Psoas muscle (tissue), 8 donors: ENCODE data around the gene BMPR1B. TPM values are rescaled to one million over a fixed set of nuclear protein-coding genes. Genes with fewer than 3 reads are reported as not detected.

Experiments
- ATAC-seq, 4 donors: fragments of 200-7000 bp; cut with Tn5 transposase; one replicate each; pipeline ENCODE4 v1.9.1; 2020; ENCODE audit warnings: moderate library complexity in 3 of 4, mild to moderate bottlenecking in 2 of 4
- DNase-seq, 2 donors: peaks; one replicate each; pipeline ENCODE4 v3.0.0-alpha.2; 2020
- H3K27ac ChIP-seq: fragments of 200-600 bp; one replicate; pipeline ENCODE4 v1.8.0; 2022
- H3K27me3 ChIP-seq, 3 donors: fragments of 200-600 bp in 1 of 3; one replicate each; pipeline versions ENCODE4 v1.6.1 to v1.8.0; 2013 to 2022; ENCODE audit warnings: low read length in 2 of 3, mild to moderate bottlenecking in 2 of 3, moderate library complexity in 1 of 3; ENCODE audit not compliant: insufficient read depth in 3 of 3
- H3K36me3 ChIP-seq, 2 donors: fragments of 200-600 bp in 1 of 2; one replicate each; pipeline versions ENCODE4 v1.6.1 to v1.8.0; 2013 to 2022; ENCODE audit warnings: low read depth in 1 of 2, mild to moderate bottlenecking in 1 of 2, moderate library complexity in 1 of 2; ENCODE audit not compliant: insufficient read depth in 1 of 2
- H3K4me1 ChIP-seq: fragments of 200-600 bp; one replicate; pipeline ENCODE4 v1.8.0; 2022
- H3K4me3 ChIP-seq: fragments of 200-600 bp; one replicate; pipeline ENCODE4 v1.8.0; 2022; ENCODE audit warnings: mild to moderate bottlenecking
- H3K9me3 ChIP-seq: fragments of 200-600 bp; one replicate; pipeline ENCODE4 v1.8.0; 2022
- CTCF ChIP-seq: fragments of 200-600 bp; IDR thresholded peaks from one replicate; pipeline ENCODE4 v1.8.0; 2022; ENCODE audit warnings: antibody characterized with exemption
- WGBS, 3 donors: extraction: QIAGEN DNeasy Blood & Tissue Kit; methylation state at CpG; one replicate each; pipeline versions ENCODE4 v1.1.6 to v1.1.7; 2013; 5-methylcytosine and 5-hydroxymethylcytosine counted together
- intact Hi-C, 2 donors: fragments of 100-400 bp; cut with DNase I; formaldehyde crosslinking; loops; one replicate each; pipeline versions ENCODE4 v1.11.0 to v1.14.2; 2022
- polyA plus RNA-seq, 3 donors: library from polyadenylated mRNA; stranded (reverse); fragments of 200-250 nt; gene quantifications; one replicate each; pipeline ENCODE4 v1.2.3, GENCODE V29; 2013
- total RNA-seq, 4 donors: library from RNA; stranded (reverse); fragmentation: NEBNext Ultra II Directional in 2 of 4; extraction: Animal tissue kit (Norgen Biotek cat#: 25700) in 2 of 4; gene quantifications; one replicate each; pipeline versions ENCODE4 v1.2.1 to v1.2.4, GENCODE V29; 2021 to 2023
- donor health status: healthy with polysubstance abuse.
- donor health status: DM: no; HTN: no; CAD: no; lungs with moderate emphysema.
- donor health status: Bipolar disorder and iron deficiency.
- donor health status: healthy.
- donor health status: DM: yes; HTN: yes; CAD: no.
- donor health status: DM: no; HTN: no; CAD: no.
- donor health status: DM: no; HTN: no; CAD: no.
- donor health status: DM: yes; HTN: yes; CAD: no.

BMPR1B gene
- total and polyA plus RNA-seq, 7 donors = 0.26 to 13.0 (median 1.0) TPM

GRCh38 chr4:95204267-95204844 is 446.6 kb downstream of the BMPR1B start:
- intact Hi-C loops = no loop called here
- H3K4me3 ChIP-seq = no peak overlapping the region
- 57 to 65% (median 57%) methylated on average over 8 of the region's 8 CpGs for WGBS, 3 donors
- H3K9me3 ChIP-seq = no peaks in the 10 kb centered on the region
- no peaks in the 10 kb centered on the region for H3K36me3 ChIP-seq
- no peaks in the 10 kb centered on the region for H3K27me3 ChIP-seq
- DNase-seq (no peak), ATAC-seq (no peak)
- TF ChIP-seq CTCF = no peak
- H3K27ac ChIP-seq = no peak overlapping the region
- H3K4me1 ChIP-seq = no peaks in the 10 kb centered on the region

GRCh38 chr4:95204873-95205272 is 447.1 kb downstream of the BMPR1B start:
- no peak for TF ChIP-seq CTCF
- Histone ChIP-seq H3K4me3 (no peak overlapping the region), H3K36me3 (no peaks in the 10 kb centered on the region), H3K4me1 (no peaks in the 10 kb centered on the region), H3K9me3 (no peaks in the 10 kb centered on the region), H3K27ac (no peak overlapping the region), H3K27me3 (no peaks in the 10 kb centered on the region)
- WGBS, 3 donors = 37 to 49% (median 39%) methylated on average over 5 of the region's 5 CpGs
- DNase-seq (no peak), ATAC-seq (no peak)
- intact Hi-C loops = no loop called here
